ENCODE data around the gene SCN1B. TPM values are rescaled to one million over a fixed set of nuclear protein-coding genes. Genes with fewer than 3 reads are reported as not detected.

Gene SCN1B
- polyA plus RNA-seq, 1 donor from 2014 or later, result 1.5 TPM

DNA sequence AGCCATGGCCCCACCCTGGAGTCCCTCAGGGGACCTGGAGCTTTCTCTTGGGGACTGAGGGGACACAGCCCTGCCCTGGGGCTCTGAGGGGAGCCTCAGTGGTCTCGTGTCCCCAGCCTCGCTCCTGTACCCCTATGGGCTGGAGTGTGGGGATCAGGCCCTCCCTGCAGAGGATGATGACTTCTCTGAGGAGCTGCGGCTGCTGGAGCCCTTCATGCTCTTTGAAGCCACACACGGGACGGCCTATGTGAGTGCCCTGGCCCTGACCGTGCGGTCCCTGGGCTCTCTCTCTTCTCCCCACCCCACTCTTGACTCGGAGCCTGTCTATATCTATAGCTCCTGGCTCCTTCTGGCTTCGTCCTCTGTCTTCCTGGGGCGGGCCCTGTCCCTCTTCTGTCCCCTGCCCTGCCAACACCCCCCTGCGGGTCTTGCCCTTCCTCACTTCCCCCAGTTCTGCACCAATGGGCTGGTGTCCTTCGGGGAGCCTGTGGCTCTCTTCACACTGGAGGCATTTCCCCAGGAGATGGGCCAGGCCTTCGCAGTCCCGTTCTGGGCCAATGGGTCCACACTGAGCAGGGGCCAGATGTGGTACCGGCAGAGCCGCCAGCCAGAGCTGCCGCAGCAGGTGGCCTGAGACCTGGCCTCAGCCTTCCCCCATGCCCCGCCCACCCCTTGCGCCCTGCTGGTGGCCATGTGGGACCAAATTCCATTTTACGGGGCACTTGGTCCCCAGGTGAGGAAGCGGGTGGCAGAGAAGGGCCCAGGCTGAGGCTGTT lies 44.3 kb downstream of the SCN1B start:
- Histone ChIP-seq H3K4me3 (ENCODE audit: low read length) (no peak overlapping the region), H3K4me2 (ENCODE audit: low read length) (no peak overlapping the region), H3K9me2 (ENCODE audit: insufficient read depth, low read length) (no peaks in the 10 kb centered on the region), H3K27me3 (ENCODE audit: insufficient read depth, low read depth, low read length) (no peaks in the 10 kb centered on the region), H3K9ac (ENCODE audit: low read length) (no peak overlapping the region), H3K27ac (ENCODE audit: low read length) (no peak overlapping the region), H3K36me3 (ENCODE audit: insufficient read depth, low read length) (no peaks in the 10 kb centered on the region), H3F3A (ENCODE audit: insufficient read depth, low read length, poor library complexity, severe bottlenecking) (no peaks in the 10 kb centered on the region), H2AFZ (ENCODE audit: low read depth, low read length) (no peak overlapping the region), H3K9me3 (ENCODE audit: low read length) (no peaks in the 10 kb centered on the region), H4K20me1 (ENCODE audit: insufficient read depth) (no peaks in the 10 kb centered on the region), H3K79me2 (replicated peaks; ENCODE audit: insufficient read depth, low read length) (no peaks in the 10 kb centered on the region)
- no peak for TF ChIP-seq EP300 (conservative IDR thresholded peaks at IDR 0.05; ENCODE audit: poor library complexity, severe bottlenecking)
- no peak for TF ChIP-seq MXI1 (conservative IDR thresholded peaks at IDR 0.05; ENCODE audit: poor library complexity, severe bottlenecking)
- no peak for TF ChIP-seq RAD21 (conservative IDR thresholded peaks at IDR 0.05)
- TF ChIP-seq, protein P1, sequence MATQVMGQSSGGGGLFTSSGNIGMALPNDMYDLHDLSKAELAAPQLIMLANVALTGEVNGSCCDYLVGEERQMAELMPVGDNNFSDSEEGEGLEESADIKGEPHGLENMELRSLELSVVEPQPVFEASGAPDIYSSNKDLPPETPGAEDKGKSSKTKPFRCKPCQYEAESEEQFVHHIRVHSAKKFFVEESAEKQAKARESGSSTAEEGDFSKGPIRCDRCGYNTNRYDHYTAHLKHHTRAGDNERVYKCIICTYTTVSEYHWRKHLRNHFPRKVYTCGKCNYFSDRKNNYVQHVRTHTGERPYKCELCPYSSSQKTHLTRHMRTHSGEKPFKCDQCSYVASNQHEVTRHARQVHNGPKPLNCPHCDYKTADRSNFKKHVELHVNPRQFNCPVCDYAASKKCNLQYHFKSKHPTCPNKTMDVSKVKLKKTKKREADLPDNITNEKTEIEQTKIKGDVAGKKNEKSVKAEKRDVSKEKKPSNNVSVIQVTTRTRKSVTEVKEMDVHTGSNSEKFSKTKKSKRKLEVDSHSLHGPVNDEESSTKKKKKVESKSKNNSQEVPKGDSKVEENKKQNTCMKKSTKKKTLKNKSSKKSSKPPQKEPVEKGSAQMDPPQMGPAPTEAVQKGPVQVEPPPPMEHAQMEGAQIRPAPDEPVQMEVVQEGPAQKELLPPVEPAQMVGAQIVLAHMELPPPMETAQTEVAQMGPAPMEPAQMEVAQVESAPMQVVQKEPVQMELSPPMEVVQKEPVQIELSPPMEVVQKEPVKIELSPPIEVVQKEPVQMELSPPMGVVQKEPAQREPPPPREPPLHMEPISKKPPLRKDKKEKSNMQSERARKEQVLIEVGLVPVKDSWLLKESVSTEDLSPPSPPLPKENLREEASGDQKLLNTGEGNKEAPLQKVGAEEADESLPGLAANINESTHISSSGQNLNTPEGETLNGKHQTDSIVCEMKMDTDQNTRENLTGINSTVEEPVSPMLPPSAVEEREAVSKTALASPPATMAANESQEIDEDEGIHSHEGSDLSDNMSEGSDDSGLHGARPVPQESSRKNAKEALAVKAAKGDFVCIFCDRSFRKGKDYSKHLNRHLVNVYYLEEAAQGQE (IDR thresholded peaks at IDR 0.05; ENCODE audit: borderline replicate concordance), result no peak
- TF ChIP-seq SMC3 (conservative IDR thresholded peaks at IDR 0.05; ENCODE audit: poor library complexity), result no peak
- no peak for TF ChIP-seq TAF1 (IDR thresholded peaks at IDR 0.05; ENCODE audit: low read depth)
- TF ChIP-seq EZH2 (IDR thresholded peaks at IDR 0.05; ENCODE audit: borderline replicate concordance, insufficient read depth, low read length, poor library complexity, severe bottlenecking), result no peak
- TF ChIP-seq, protein P2, sequence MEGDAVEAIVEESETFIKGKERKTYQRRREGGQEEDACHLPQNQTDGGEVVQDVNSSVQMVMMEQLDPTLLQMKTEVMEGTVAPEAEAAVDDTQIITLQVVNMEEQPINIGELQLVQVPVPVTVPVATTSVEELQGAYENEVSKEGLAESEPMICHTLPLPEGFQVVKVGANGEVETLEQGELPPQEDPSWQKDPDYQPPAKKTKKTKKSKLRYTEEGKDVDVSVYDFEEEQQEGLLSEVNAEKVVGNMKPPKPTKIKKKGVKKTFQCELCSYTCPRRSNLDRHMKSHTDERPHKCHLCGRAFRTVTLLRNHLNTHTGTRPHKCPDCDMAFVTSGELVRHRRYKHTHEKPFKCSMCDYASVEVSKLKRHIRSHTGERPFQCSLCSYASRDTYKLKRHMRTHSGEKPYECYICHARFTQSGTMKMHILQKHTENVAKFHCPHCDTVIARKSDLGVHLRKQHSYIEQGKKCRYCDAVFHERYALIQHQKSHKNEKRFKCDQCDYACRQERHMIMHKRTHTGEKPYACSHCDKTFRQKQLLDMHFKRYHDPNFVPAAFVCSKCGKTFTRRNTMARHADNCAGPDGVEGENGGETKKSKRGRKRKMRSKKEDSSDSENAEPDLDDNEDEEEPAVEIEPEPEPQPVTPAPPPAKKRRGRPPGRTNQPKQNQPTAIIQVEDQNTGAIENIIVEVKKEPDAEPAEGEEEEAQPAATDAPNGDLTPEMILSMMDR (IDR thresholded peaks at IDR 0.05; ENCODE audit: poor library complexity, severe bottlenecking), result no peak
- no peak for TF ChIP-seq POLR2AphosphoS5 (IDR thresholded peaks at IDR 0.05)

DNA sequence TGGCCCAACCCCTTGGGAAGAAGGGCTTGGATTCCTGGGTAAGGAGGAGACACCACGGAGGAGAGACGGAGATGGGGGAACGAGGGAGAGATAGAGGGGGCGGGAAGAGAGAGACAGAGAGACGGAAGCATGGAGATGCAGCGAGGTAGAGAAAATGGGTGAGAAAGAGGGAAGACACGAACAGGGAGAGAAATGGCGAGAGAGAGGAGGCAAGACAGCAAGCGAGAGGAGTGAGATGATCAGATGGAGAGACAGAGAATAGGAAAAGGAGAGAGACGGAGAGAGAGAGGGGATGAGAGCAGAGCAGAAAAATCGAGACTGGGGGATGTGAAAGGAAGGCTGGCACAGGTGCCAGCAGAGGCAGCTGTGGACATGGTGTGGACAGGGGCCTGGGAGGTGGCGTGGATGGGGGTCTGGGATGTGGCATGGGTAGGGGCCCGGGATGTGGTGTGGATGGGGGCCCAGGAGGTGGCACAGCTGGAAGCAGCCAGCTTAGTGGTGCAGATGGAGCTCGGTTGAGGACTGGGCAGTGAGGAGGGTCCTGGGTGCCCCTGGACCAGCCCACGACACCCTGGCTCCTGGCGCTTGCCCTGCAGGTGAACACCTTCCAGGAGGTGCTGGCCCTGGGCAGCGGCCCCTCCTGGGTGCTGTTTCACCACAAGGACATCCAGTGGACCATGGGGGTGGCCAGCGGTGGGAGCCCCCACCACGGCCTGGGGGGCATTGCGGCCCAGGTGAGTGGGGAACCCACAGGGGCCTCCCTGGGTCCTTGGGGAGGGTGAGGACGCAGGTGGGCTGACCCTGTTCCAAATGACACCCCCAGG lies 45.1 kb downstream of the SCN1B start:
- Histone ChIP-seq H3F3A (ENCODE audit: insufficient read depth, low read length, poor library complexity, severe bottlenecking) (no peaks in the 10 kb centered on the region), H2AFZ (ENCODE audit: low read depth, low read length) (no peak overlapping the region), H3K4me3 (ENCODE audit: low read length) (no peak overlapping the region), H3K9me2 (ENCODE audit: insufficient read depth, low read length) (no peaks in the 10 kb centered on the region), H3K9me3 (ENCODE audit: low read length) (no peaks in the 10 kb centered on the region), H3K36me3 (ENCODE audit: insufficient read depth, low read length) (no peaks in the 10 kb centered on the region), H3K79me2 (replicated peaks; ENCODE audit: insufficient read depth, low read length) (no peaks in the 10 kb centered on the region), H3K27ac (ENCODE audit: low read length) (no peak overlapping the region), H3K4me2 (ENCODE audit: low read length) (no peak overlapping the region), H4K20me1 (ENCODE audit: insufficient read depth) (no peaks in the 10 kb centered on the region), H3K27me3 (ENCODE audit: insufficient read depth, low read depth, low read length) (no peaks in the 10 kb centered on the region), H3K9ac (ENCODE audit: low read length) (no peak overlapping the region)
- TF ChIP-seq, protein P2 (IDR thresholded peaks at IDR 0.05; ENCODE audit: poor library complexity, severe bottlenecking), result no peak
- TF ChIP-seq EP300 (conservative IDR thresholded peaks at IDR 0.05; ENCODE audit: poor library complexity, severe bottlenecking) (no peak), POLR2AphosphoS5 (IDR thresholded peaks at IDR 0.05) (no peak), SMC3 (conservative IDR thresholded peaks at IDR 0.05; ENCODE audit: poor library complexity) (no peak), MXI1 (conservative IDR thresholded peaks at IDR 0.05; ENCODE audit: poor library complexity, severe bottlenecking) (no peak), EZH2 (IDR thresholded peaks at IDR 0.05; ENCODE audit: borderline replicate concordance, insufficient read depth, low read length, poor library complexity, severe bottlenecking) (no peak), RAD21 (conservative IDR thresholded peaks at IDR 0.05) (no peak)
- TF ChIP-seq, protein P1 (IDR thresholded peaks at IDR 0.05; ENCODE audit: borderline replicate concordance), result no peak

All from neural cell (in vitro differentiated cells).